ENCODE results near the gene GSTA5.
"Not testable (repeated sequence)": the region's sequence is repeated elsewhere in the genome, so short reads cannot be mapped to it uniquely, and the experiment has no call there.

The GSTA5 gene

GRCh38 chr6:52840763-52841585, at the start of gene GSTA5:
Gene GSTA5 (minus strand): TSS chr6:52840813.
- DNase-seq, result no peak

- DNase-seq, result no peak
Observed at GRCh38 chr6:52890018-52890417, 49.4 kb upstream of the GSTA5 start.

DNA sequence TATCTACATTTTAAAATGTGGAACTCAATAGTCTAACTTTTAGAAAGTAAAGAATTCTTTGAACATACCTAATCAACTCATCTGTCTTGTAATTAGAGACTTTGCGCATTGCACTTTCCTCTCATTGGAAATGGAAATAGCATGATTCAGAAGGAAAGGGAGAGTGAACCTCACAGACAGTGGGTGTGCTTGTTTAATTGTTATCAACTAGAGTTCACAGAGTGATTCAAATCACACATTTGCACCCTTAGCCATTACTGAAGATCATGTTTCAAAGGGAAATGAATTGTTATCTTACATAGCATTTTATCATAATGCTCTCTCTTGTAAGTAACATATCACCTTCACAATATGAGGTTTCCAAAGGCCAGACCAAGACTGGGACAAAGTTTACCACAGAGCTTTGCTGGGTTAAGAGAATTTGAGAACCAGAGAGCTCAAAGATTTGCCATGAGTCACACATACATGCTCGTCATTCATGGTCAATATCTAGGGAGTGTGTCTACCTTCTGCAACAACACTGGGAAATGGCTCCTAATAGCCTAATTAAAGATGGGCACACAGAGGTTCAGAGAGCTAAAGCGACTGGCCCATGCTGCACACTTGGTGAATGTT, 47.4 kb upstream of the GSTA5 start:
- DNase-seq, result no peak

- peak; percentile 55 for DNase-seq
Observed at GRCh38 chr6:52881996-52882841, 41.6 kb upstream of the GSTA5 start.

DNA sequence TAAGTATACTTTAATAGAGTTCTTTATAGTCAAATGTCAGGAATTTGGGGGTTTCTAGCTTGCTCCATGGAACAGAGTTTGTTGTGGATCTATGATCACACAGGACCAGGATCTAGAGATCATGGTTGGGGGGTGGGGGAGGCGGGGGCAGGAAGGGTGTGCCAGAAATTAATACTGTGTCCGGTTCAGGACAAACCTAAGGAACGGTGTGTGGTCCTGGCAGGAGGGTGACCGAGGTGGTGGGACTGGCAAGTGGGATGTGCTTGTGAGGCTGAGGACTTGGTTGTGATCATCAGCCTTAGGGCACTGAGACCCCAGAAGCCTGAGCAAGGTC, 41.0 kb upstream of the GSTA5 start:
- DNase-seq, result no peak

DNA sequence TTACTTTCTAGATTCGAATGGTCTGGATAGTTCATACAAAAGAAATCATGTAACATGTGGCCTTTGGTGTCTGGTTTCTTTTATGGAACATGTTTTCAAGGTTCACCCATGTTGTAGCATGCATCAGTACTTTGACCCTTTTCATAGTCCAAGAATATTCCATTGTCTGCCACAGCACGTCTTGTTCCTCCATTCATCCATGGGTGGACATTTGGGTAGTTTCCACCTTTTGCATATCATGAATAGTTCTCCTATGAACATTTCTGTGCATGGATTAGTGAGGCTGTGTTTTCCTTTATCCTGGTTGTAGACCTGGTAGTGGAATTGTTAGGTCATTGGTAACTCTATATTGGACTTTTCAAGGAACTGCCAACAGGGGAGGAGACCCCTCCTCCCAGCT, 37.2 kb upstream of the GSTA5 start:
- DNase-seq, result no peak

GRCh38 chr6:52877168-52877567, 36.6 kb upstream of the GSTA5 start:
- DNase-seq, result no peak

- no peak for DNase-seq
Observed at GRCh38 chr6:52876056-52876787, 35.6 kb upstream of the GSTA5 start.

DNA sequence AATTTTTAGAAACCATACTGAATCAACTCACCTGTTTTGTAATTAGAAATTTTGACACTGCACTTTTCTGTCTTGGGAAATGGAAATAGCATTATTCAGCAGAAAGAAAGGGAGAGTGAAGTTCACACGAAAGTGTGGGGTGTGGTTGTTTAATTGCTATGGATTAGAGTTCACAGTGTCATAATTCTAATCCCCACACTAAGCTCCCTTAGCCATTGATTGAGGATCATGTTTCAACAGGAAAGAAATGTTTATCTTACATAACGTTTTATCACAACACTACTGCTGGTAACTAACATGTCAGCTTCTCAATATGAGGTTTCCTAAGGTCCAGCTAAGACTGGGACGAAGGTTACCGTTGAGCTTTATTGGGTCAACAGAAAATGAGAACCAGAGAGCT, 31.4 kb upstream of the GSTA5 start:
- no peak for DNase-seq

DNA sequence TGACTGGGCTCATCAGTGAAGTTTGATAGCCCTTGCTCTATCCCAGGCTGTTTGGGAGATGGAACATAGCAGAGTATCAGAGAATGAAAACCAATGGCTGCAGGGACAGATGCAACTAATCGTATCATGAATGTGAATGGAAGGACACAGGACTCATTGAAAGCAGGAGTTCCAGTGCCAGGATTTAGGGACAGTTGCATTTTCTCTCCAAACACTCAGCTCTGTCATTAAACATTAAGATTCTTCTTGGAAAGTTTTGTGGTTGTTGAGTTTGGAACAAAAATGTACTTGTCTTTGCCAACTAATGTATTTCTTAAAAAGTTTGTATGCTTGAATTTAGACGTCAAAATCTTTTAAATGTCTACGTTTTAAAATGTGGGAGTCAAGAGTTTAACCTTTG, 31.0 kb upstream of the GSTA5 start:
- no peak for DNase-seq

DNA sequence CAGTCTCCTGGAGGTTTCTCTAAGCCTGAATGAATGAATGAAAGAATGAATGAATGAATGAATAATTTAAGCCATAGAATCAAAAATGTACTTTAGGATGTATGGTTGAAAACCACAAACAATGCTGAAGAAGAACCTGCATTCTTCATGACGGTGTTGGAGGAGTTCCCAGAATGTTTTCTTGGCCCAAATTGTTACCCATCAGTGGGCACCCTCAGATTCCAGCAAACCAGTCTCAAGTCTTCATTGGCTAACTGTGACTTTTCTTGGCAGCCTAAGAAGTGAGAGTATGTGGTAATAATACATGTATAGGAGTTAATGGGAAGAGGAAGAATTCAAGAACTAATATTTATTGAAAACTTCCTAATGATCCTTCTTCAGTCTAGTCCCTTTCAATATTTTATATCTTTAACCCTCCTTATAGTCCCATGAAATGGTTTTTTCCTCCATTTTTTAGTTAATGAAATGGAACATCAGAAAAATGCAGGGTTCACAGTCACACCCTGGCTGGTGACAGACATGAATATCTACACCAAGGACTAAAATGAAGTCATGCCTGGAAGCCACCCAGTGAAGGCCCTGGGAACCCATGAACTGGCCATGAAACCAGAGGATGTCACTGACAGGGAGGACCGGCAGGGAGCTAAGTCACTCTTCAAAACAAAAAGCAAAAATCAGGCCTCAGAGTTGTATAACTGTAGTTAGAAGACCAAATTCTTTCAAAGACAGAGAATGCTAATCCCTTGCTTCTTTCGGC, 29.9 kb upstream of the GSTA5 start:
- DNase-seq, result not testable (repeated sequence)

GRCh38 chr6:52868899-52869298, 28.3 kb upstream of the GSTA5 start:
- not testable (repeated sequence) for DNase-seq

DNA sequence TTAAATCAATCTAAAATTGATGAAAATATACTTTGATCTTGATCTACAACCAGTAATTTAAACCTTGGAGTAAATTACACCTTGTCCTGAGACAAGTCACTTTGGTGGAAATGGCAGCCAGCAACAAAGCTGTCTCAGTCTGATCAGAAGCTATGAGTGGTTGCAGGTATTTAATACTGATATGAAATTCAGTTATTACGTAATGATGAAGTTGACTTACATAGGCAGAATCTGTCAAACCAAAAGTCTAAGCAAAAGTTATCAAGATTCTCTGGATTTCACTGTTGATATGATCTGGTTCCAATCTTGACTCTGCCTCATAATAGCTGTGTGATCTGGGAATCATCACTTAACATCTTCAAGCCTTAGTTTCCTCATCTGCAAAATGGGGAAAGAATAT, 27.6 kb upstream of the GSTA5 start:
- no peak for DNase-seq

- peak; percentile 48 for DNase-seq
Observed at GRCh38 chr6:52861151-52861550, 20.5 kb upstream of the GSTA5 start.

DNA sequence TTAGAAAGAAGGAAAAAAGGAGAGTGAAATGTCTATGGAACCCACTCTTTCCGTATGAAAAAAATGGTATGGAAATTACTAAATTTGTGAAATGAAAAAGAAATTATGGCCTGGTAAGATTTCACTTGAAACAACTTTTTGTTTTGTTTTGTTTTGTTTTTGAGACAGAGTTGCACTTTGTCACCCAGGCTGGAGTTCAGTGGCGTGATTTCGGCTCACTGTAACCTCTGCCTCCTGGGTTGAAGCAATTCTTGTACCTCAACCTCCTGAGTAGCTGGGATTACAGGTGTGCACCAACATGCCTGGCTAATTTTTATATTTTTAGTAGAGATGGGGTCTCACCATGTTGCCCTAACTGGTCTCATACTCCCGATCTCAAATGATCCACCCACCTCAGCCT, 17.8 kb upstream of the GSTA5 start:
- DNase-seq, result no peak

GRCh38 chr6:52856137-52856536, 15.5 kb upstream of the GSTA5 start:
- DNase-seq, result peak; percentile 41

DNA sequence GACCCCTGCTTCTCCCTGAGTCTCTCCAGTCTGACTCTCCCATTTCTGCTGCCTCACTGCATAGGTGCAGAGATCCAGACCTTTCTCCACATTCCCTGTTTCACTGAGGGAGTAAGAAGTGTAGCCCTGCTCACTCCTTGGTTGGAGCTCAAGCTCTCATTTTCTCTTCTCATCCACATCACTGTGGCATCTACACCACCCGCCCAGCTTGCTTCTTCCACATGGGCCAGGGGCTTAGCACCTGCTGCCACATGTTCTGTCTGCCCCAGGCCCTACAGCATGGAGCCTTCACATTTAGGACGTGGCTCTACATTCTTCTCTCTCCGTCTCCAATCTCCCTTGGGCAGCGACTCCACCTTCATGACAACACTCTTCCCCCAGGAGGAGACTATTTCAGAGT, 8.5 kb upstream of the GSTA5 start:
- DNase-seq, result no peak

DNA sequence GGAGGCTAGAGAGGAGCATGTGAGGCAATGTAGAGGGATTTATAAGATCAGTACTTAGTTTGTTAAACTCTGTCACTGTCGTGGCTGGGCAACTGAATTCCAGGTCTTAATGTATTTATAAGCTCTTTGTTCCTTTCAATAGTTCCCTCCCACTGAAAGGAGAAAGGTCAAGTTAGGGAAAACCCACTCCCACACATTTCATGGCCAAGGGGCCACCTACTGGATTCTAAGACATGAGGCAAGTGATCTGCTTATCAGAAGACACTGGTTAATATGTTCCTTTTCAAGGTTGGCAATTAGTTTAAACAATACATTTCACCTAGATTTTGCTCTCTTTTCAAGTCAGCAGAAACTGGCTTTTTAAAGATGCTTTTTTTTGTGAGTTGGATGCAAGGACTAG, 5.4 kb upstream of the GSTA5 start:
- no peak for DNase-seq

GRCh38 chr6:52843605-52844004, 3.0 kb upstream of the GSTA5 start:
- no peak for DNase-seq

- DNase-seq, result peak; percentile 39
Observed at GRCh38 chr6:52839124-52840055, 1.2 kb downstream of the GSTA5 start.

GRCh38 chr6:52834481-52834880, 6.1 kb downstream of the GSTA5 start:
- DNase-seq, result no peak

Measured in NCI-H2029 (cell line).